ENCODE results near the gene NUDT4.

GRCh38 chr12:93453633-93454032, 75.9 kb downstream of the NUDT4 start:
- no peak for TF ChIP-seq ESRRA (IDR thresholded peaks at IDR 0.05; ENCODE audit: borderline replicate concordance, low read depth)
- TF ChIP-seq EGR1 (conservative IDR thresholded peaks at IDR 0.05), result no peak
- no peak for TF ChIP-seq ZNF740 (CRISPR knock-in tag; IDR thresholded peaks at IDR 0.05)
- TF ChIP-seq ZNF740 (tag; IDR thresholded peaks at IDR 0.05), result no peak
- TF ChIP-seq ZNF354B (CRISPR knock-in tag; IDR thresholded peaks at IDR 0.05), result no peak
- TF ChIP-seq EP300 (IDR thresholded peaks at IDR 0.05; ENCODE audit: low read length), result no peak
- no peak for TF ChIP-seq JUND (IDR thresholded peaks at IDR 0.05; ENCODE audit: borderline replicate concordance, low read depth, low read length)
- no peak for TF ChIP-seq JUND (tag; IDR thresholded peaks at IDR 0.05; ENCODE audit: borderline replicate concordance, low read depth, low read length)
- no peak for TF ChIP-seq CBX5 (IDR thresholded peaks at IDR 0.05; ENCODE audit: borderline replicate concordance, low read depth)
- TF ChIP-seq SRSF9 (IDR thresholded peaks at IDR 0.05; ENCODE audit: borderline replicate concordance, low read depth, low read length), result no peak
- TF ChIP-seq THRA (IDR thresholded peaks at IDR 0.05), result no peak
